Measurements from ENCODE around the gene PPP1R15A.
"Not testable (repeated sequence)": the region's sequence is repeated elsewhere in the genome, so short reads cannot be mapped to it uniquely, and the experiment has no call there.

Gene PPP1R15A

GRCh38 chr19:48910803-48911202, 38.6 kb downstream of the PPP1R15A start:
- no peak for TF ChIP-seq CTCF (conservative IDR thresholded peaks at IDR 0.05; ENCODE audit: low read length)
- DNase-seq (ENCODE audit: low read depth): no peak
- H3K4me3 ChIP-seq (ENCODE audit: low read length): no peak overlapping the region

- DNase-seq (ENCODE audit: low read depth): no peak
- TF ChIP-seq CTCF (conservative IDR thresholded peaks at IDR 0.05; ENCODE audit: low read length): no peak
- no peak overlapping the region for H3K4me3 ChIP-seq (ENCODE audit: low read length)
Observed at GRCh38 chr19:48913114-48913889, 41.1 kb downstream of the PPP1R15A start.

GRCh38 chr19:48914181-48914580, 42.0 kb downstream of the PPP1R15A start:
- H3K4me3 ChIP-seq (ENCODE audit: low read length): no peak overlapping the region
- TF ChIP-seq CTCF (conservative IDR thresholded peaks at IDR 0.05; ENCODE audit: low read length): no peak
- no peak for DNase-seq (ENCODE audit: low read depth)

- no peak for TF ChIP-seq CTCF (conservative IDR thresholded peaks at IDR 0.05; ENCODE audit: low read length)
- no peak for DNase-seq (ENCODE audit: low read depth)
- H3K4me3 ChIP-seq (ENCODE audit: low read length): no peak overlapping the region
Observed at GRCh38 chr19:48915757-48916156, 43.5 kb downstream of the PPP1R15A start.

GRCh38 chr19:48918071-48918470, 45.9 kb downstream of the PPP1R15A start:
- no peak overlapping the region for H3K4me3 ChIP-seq (ENCODE audit: low read length)
- TF ChIP-seq CTCF (conservative IDR thresholded peaks at IDR 0.05; ENCODE audit: low read length): no peak

GRCh38 chr19:48918801-48919247, 46.6 kb downstream of the PPP1R15A start:
- TF ChIP-seq CTCF (conservative IDR thresholded peaks at IDR 0.05; ENCODE audit: low read length): no peak
- DNase-seq (ENCODE audit: low read depth): no peak
- no peak overlapping the region for H3K4me3 ChIP-seq (ENCODE audit: low read length)

More at GRCh38 chr19:48918071-48918470, 45.9 kb downstream of the PPP1R15A start:
- no peak for DNase-seq (ENCODE audit: low read depth)

- H3K4me3 ChIP-seq (ENCODE audit: low read length); DNase-seq (ENCODE audit: low read depth): not testable (repeated sequence)
Observed at GRCh38 chr19:48919271-48919670, 47.0 kb downstream of the PPP1R15A start.

All from AG10803 (cell line).